ENCODE results near the gene GABRG3.

GRCh38 chr15:27125185-27125584 is 154.2 kb downstream of the GABRG3 start:
- TF ChIP-seq ZNF274 (IDR thresholded peaks at IDR 0.05; ENCODE audit: low read depth, low read length), result no peak
- TF ChIP-seq YY1 (IDR thresholded peaks at IDR 0.05; ENCODE audit: insufficient read depth, insufficient read length), result no peak
- TF ChIP-seq SUZ12 (IDR thresholded peaks at IDR 0.05; ENCODE audit: extremely low read depth, insufficient read depth, insufficient read length), result no peak
